IMR-90 (cell line): ENCODE data around the gene ARSJ. TPM values are rescaled to one million over a fixed set of nuclear protein-coding genes. Genes with fewer than 3 reads are reported as not detected.

Experiments used
- ATAC-seq: fragments of 200-7000 bp; cut with Tn5 transposase; 2 replicates; pipeline ENCODE4 v1.9.1; 2020; ENCODE audit warnings: low read depth, mild to moderate bottlenecking, moderate library complexity
- BruUV-seq: library from RNA; stranded (reverse); fragments of 400-500 nt; replicated peaks from 2 replicates; lab custom pipeline; 2021; lab: Mats Ljungman, UMichigan
- CTCF ChIA-PET: fragments of 300-600 bp; formaldehyde crosslinking; extraction: SDS; loops from one replicate; lab custom pipeline; 2021; ENCODE audit warnings: antibody characterized with exemption; lab: Yijun Ruan, JAX
- POLR2A ChIA-PET: fragments of 300-600 bp; sonication (Branson Sonifier 250); formaldehyde crosslinking; loops from one replicate; lab custom pipeline; 2022; ENCODE audit warnings: antibody characterized with exemption; ENCODE audit not compliant: unreplicated experiment; lab: Charles Lee
- DNase-seq: peaks from one replicate; pipeline ENCODE4 v3.0.0; 2013
- H2AFZ ChIP-seq: replicated peaks from 2 replicates; pipeline ENCODE3; 2013; ENCODE audit warnings: low read length, mild to moderate bottlenecking; ENCODE audit not compliant: poor library complexity
- H2AK5ac ChIP-seq: 2 replicates; pipeline ENCODE4 v1.6.1; 2013; ENCODE audit warnings: low read depth, low read length, inconsistent platforms
- H2AK9ac ChIP-seq: replicated peaks from 2 replicates; pipeline ENCODE3; 2013; ENCODE audit warnings: mild to moderate bottlenecking, low read depth, low read length, moderate library complexity; ENCODE audit not compliant: poor library complexity
- H2BK120ac ChIP-seq: 2 replicates; pipeline ENCODE4 v1.6.1; 2013; ENCODE audit warnings: low read depth, low read length, inconsistent platforms
- H2BK15ac ChIP-seq: 3 replicates; pipeline ENCODE4 v1.6.1; 2013; ENCODE audit warnings: low read depth, low read length, inconsistent platforms
- H2BK20ac ChIP-seq: 2 replicates; pipeline ENCODE4 v1.6.1; 2013; ENCODE audit warnings: low read depth, mild to moderate bottlenecking, inconsistent platforms, low read length, moderate library complexity
- H2BK5ac ChIP-seq: 2 replicates; pipeline ENCODE4 v1.6.1; 2013; ENCODE audit warnings: mild to moderate bottlenecking, low read depth, low read length, inconsistent platforms; ENCODE audit not compliant: poor library complexity, severe bottlenecking
- H3K14ac ChIP-seq: replicated peaks from 2 replicates; pipeline ENCODE4 v1.6.1; 2013; ENCODE audit warnings: low read depth, low read length, inconsistent platforms
- H3K18ac ChIP-seq: 2 replicates; pipeline ENCODE4 v1.6.1; 2013; ENCODE audit warnings: low read depth, low read length, control low read depth
- H3K23ac ChIP-seq: 2 replicates; pipeline ENCODE4 v1.6.1; 2013; ENCODE audit warnings: low read depth, low read length, inconsistent platforms
- H3K27ac ChIP-seq: 2 replicates; pipeline ENCODE4 v1.5.1; 2013; ENCODE audit warnings: mild to moderate bottlenecking, control low read depth, low read length; ENCODE audit not compliant: insufficient read depth
- H3K27me3 ChIP-seq: 2 replicates; pipeline ENCODE4 v1.6.1; 2013; ENCODE audit warnings: low read length; ENCODE audit not compliant: control insufficient read depth, insufficient read depth
- H3K36me3 ChIP-seq: 2 replicates; pipeline ENCODE4 v1.6.1; 2013; ENCODE audit warnings: low read length, mixed read lengths; ENCODE audit not compliant: control insufficient read depth, insufficient read depth
- H3K4ac ChIP-seq: 2 replicates; pipeline ENCODE4 v1.6.1; 2013; ENCODE audit warnings: low read depth, low read length, inconsistent platforms
- H3K4me1 ChIP-seq: 2 replicates; pipeline ENCODE4 v1.6.1; 2013; ENCODE audit warnings: low read length, mixed read lengths; ENCODE audit not compliant: control insufficient read depth, insufficient read depth
- H3K4me2 ChIP-seq: 2 replicates; pipeline ENCODE4 v1.6.1; 2013; ENCODE audit warnings: low read depth, mild to moderate bottlenecking, control low read depth, low read length, moderate library complexity
- H3K4me3 ChIP-seq: 2 replicates; pipeline ENCODE4 v1.5.1; 2013; ENCODE audit warnings: low read depth, mild to moderate bottlenecking, control low read depth, low read length, moderate library complexity; ENCODE audit not compliant: insufficient read depth
- H3K56ac ChIP-seq: 2 replicates; pipeline ENCODE4 v1.6.1; 2013; ENCODE audit warnings: low read length, inconsistent platforms; ENCODE audit not compliant: insufficient read depth; ENCODE audit errors: extremely low read depth
- H3K79me1 ChIP-seq, 2 experiments: 2 replicates each; pipeline ENCODE4 v1.6.1; 2013; ENCODE audit warnings: low read length in 2 of 2, inconsistent platforms in 1 of 2, low read depth in 1 of 2
- H3K9ac ChIP-seq: 2 replicates; pipeline ENCODE4 v1.6.1; 2013; ENCODE audit warnings: low read depth, low read length, control low read depth
- H3K9me1 ChIP-seq: 2 replicates; pipeline ENCODE4 v1.6.1; 2013; ENCODE audit warnings: low read length, inconsistent platforms; ENCODE audit not compliant: insufficient read depth
- H3K9me3 ChIP-seq: 2 replicates; pipeline ENCODE4 v1.6.1; 2013; ENCODE audit warnings: low read length; ENCODE audit not compliant: control insufficient read depth, insufficient read depth
- H4K20me1 ChIP-seq: 2 replicates; pipeline ENCODE4 v1.6.1; 2013; ENCODE audit warnings: low read length, inconsistent platforms; ENCODE audit not compliant: insufficient read depth
- H4K5ac ChIP-seq: 2 replicates; pipeline ENCODE4 v1.6.1; 2013; ENCODE audit warnings: mild to moderate bottlenecking, low read depth, low read length, control low read depth
- H4K8ac ChIP-seq, 2 experiments: 2 replicates each; pipeline ENCODE4 v1.6.1; 2013; ENCODE audit warnings: low read depth in 2 of 2, low read length in 2 of 2, control low read depth in 1 of 2, inconsistent platforms in 1 of 2
- H4K91ac ChIP-seq: 2 replicates; pipeline ENCODE4 v1.6.1; 2013; ENCODE audit warnings: low read depth, low read length, inconsistent platforms; ENCODE audit not compliant: insufficient read depth
- CEBPB ChIP-seq: IDR thresholded peaks from 2 replicates; pipeline ENCODE4 v1.6.1; 2012; ENCODE audit warnings: low read depth, low read length, improper control_type of control experiment
- WGBS, 2 experiments: methylation state at CpG; one replicate each; pipeline versions ENCODE4 v1.1.5 to v1.1.7; 2013; ENCODE audit warnings: missing lambda C conversion rate in 2 of 2; ENCODE audit not compliant: insufficient read length in 1 of 2; ENCODE audit errors: extremely low coverage in 2 of 2; 5-methylcytosine and 5-hydroxymethylcytosine counted together
- dilution Hi-C: fragments of 300-500 bp; cut with HindIII; formaldehyde crosslinking; loops from one replicate; pipeline ENCODE4 v1.14.3; 2018; ENCODE audit warnings: low sequenced_read_pairs; ENCODE audit not compliant: unreplicated experiment
- in situ Hi-C: fragments of 300-500 bp; cut with MboI; formaldehyde crosslinking; loops from 3 replicates; pipeline ENCODE4 v1.14.3; 2019; ENCODE audit warnings: low sequenced_read_pairs, inconsistent platforms, mixed read lengths
- intact Hi-C: fragments of 100-400 bp; cut with micrococcal nuclease; formaldehyde crosslinking; loops from 2 replicates; pipeline ENCODE4 v1.10.0; 2022
- polyA plus RNA-seq, 3 experiments: library from polyadenylated mRNA; depleted of rRNA; stranded (reverse); fragments of >200 nt; gene quantifications; 2 replicates each; pipeline ENCODE4 v1.2.3, GENCODE V29; 2012; ENCODE audit warnings: low replicate concordance in 1 of 3
- total RNA-seq: library from RNA; depleted of rRNA; stranded (reverse); fragments of >200 nt; gene quantifications from 2 replicates; pipeline ENCODE4 v1.2.3, GENCODE V29; 2012
- TF ChIP-seq, protein P1 (sequence below): conservative IDR thresholded peaks from 2 replicates; pipeline ENCODE4 v1.5.1; 2012; ENCODE audit warnings: mild to moderate bottlenecking, low read depth, low read length, improper control_type of control experiment

The ARSJ gene
- total and polyA plus RNA-seq, 2 of the 4 experiments (the other 2 are of a cell fraction): 47.7 to 143 TPM

DNA sequence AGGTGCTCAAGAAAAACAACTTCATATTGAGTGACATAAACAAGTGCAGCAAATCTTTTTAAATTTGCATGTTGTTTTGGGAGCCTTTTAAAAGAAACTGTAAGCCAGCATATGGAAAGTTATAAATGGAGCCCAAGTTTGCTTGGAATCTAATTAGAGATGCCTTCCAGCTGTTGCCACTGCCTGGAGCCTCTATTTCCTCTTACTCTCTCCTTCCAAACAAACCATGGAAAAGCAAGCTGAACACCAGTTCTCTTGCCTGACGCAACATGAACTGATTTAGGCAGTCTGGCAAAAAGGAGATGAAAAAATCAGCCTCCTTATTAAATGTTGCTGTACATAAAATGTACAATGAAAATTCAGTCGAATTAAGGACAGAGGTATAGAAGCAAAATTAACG, 21.5 kb downstream of the ARSJ start:
- intact Hi-C loops: loop anchor here (2.0 to 5.0 kb wide), 2 partner anchors 19 to 196 kb away; partner anchors contain the start of gene CAMK2D
- no peak overlapping the region; the same call in 1 of the 2 replicates for H3K14ac ChIP-seq
- peak overlapping the region; percentile 80; the same call in 1 of the 2 replicates for H3K4me2 ChIP-seq
- no CpG with 5 or more reads among the region's 3 CpGs for WGBS, 2 experiments
- peak overlapping the region; percentile 91; the same call in 1 of the 2 replicates for H3K27ac ChIP-seq
- peak overlapping the region; percentile 74 for H2BK120ac ChIP-seq
- ATAC-seq: no peak
- H2BK20ac ChIP-seq: peak overlapping the region; percentile 20; the same call in 1 of the 2 replicates
- peak overlapping the region; percentile 21; the same call in 1 of the 2 replicates for H3K23ac ChIP-seq
- peak; percentile 63 for DNase-seq
- H3K27me3 ChIP-seq: no peaks in the 10 kb centered on the region
- peak overlapping the region; percentile 10 to 89; a peak in 2 of 4 replicates for H4K8ac ChIP-seq
- no peak overlapping the region for H2AK9ac ChIP-seq
- POLR2A ChIA-PET: no interaction called here
- BruUV-seq: no TSS peak
- H4K5ac ChIP-seq: peak overlapping the region; percentile 33; the same call in 1 of the 2 replicates
- peak overlapping the region; percentile 43; the same call in 1 of the 2 replicates for H3K4ac ChIP-seq
- dilution Hi-C loops: no loop called here
- H3K56ac ChIP-seq: no peak overlapping the region
- peaks cover 12% of the 10 kb centered on the region for H3K9me1 ChIP-seq
- CTCF ChIA-PET: interaction anchor here (0.6 to 1.6 kb wide), 2 partner anchors 199 to 312 kb away, joined by 3 read pairs; no protein-coding TSS in a partner anchor
- no peak overlapping the region for H2AK5ac ChIP-seq
- H3K4me3 ChIP-seq: no peak overlapping the region
- H2AFZ ChIP-seq: no peak overlapping the region
- peak overlapping the region; percentile 82 for H2BK5ac ChIP-seq
- in situ Hi-C loops: no loop called here
- no peaks in the 10 kb centered on the region for H4K20me1 ChIP-seq
- peak overlapping the region; percentile 50; the same call in 2 of the 3 replicates for H2BK15ac ChIP-seq
- H3K36me3 ChIP-seq: peaks cover 6% of the 10 kb centered on the region; the same call in 1 of the 2 replicates
- H3K4me1 ChIP-seq: peaks cover 13% of the 10 kb centered on the region
- H3K9me3 ChIP-seq: no peaks in the 10 kb centered on the region
- TF ChIP-seq, protein P1, sequence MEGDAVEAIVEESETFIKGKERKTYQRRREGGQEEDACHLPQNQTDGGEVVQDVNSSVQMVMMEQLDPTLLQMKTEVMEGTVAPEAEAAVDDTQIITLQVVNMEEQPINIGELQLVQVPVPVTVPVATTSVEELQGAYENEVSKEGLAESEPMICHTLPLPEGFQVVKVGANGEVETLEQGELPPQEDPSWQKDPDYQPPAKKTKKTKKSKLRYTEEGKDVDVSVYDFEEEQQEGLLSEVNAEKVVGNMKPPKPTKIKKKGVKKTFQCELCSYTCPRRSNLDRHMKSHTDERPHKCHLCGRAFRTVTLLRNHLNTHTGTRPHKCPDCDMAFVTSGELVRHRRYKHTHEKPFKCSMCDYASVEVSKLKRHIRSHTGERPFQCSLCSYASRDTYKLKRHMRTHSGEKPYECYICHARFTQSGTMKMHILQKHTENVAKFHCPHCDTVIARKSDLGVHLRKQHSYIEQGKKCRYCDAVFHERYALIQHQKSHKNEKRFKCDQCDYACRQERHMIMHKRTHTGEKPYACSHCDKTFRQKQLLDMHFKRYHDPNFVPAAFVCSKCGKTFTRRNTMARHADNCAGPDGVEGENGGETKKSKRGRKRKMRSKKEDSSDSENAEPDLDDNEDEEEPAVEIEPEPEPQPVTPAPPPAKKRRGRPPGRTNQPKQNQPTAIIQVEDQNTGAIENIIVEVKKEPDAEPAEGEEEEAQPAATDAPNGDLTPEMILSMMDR: no peak
- 0 out of 2 replicates have a peak, but pooled peaks have one; percentile 16 for TF ChIP-seq CEBPB
- H3K79me1 ChIP-seq: peaks cover 16 to 41% of the 10 kb centered on the region in 2 experiments
- H3K18ac ChIP-seq: peak overlapping the region; percentile 89
- H4K91ac ChIP-seq: peak overlapping the region; percentile 67; the same call in 1 of the 2 replicates
- H3K9ac ChIP-seq: 0 out of 2 replicates have a peak overlapping the region, but pooled peaks have one; percentile 73
